GM12892 (cell line): ENCODE results near the gene SPATA13.

Source experiments
- POLR2A ChIP-seq: IDR thresholded peaks from 2 replicates; pipeline ENCODE4 v1.6.1; 2011; ENCODE audit warnings: low read depth, low read length, control low read depth
- POLR2AphosphoS5 ChIP-seq: IDR thresholded peaks from 2 replicates; pipeline ENCODE4 v1.6.1; 2011; ENCODE audit warnings: low read depth, low read length, control low read depth

- no peak for TF ChIP-seq POLR2AphosphoS5
- no peak for TF ChIP-seq POLR2A
These were observed 84.3 kb downstream of the SPATA13 start for GRCh38 chr13:24244802-24245201.
